ENCODE data around the gene SV2C. TPM values are rescaled to one million over a fixed set of nuclear protein-coding genes. Genes with fewer than 3 reads are reported as not detected.

The SV2C gene
- total RNA-seq, 1 experiment from 2014 or later: not detected

- ChIA-PET POLR2A (no interaction called here), CTCF (no interaction called here), RAD21 (ENCODE audit: low non-redundant PET in 1 of 2, low total read pairs in 2 of 2, uncharacterized antibody in 2 of 2, unreplicated experiment in 2 of 2) (no interaction called here)
- DNase-seq (ENCODE audit: low read depth, low spot score) (no peak), ATAC-seq (no peak)
- BruUV-seq (replicated peaks): no TSS peak
- Histone ChIP-seq H2AFZ (ENCODE audit: low read depth, low read length, poor library complexity, severe bottlenecking) (no peak overlapping the region), H3K4me3 (replicated peaks in 1 of 2; ENCODE audit: low read depth in 1 of 2, low read length in 2 of 2) (no peak overlapping the region), H3K9me3 (ENCODE audit: control insufficient read depth in 1 of 2, insufficient read depth in 1 of 2, low read depth in 1 of 2, low read length in 2 of 2) (no peaks in the 10 kb centered on the region), H3K9ac (ENCODE audit: low read length) (no peak overlapping the region), H3K79me2 (ENCODE audit: insufficient read depth, low read length) (no peaks in the 10 kb centered on the region), H3K27ac (ENCODE audit: low read depth, low read length) (no peak overlapping the region), H3K4me2 (ENCODE audit: low read length) (no peak overlapping the region), H4K20me1 (ENCODE audit: insufficient read depth) (no peaks in the 10 kb centered on the region), H3K27me3 (ENCODE audit: insufficient read depth, low read length) (peaks cover 8% of the 10 kb centered on the region), H3K4me1 (ENCODE audit: control insufficient read depth in 1 of 2, insufficient read depth in 2 of 2, low read length in 2 of 2) (no peaks in the 10 kb centered on the region), H3K9me2 (ENCODE audit: insufficient read depth) (no peaks in the 10 kb centered on the region), H3K36me3 (ENCODE audit: control insufficient read depth in 1 of 2, insufficient read depth in 2 of 2, low read length in 2 of 2) (no peaks in the 10 kb centered on the region)
- TF ChIP-seq RAD21 (IDR thresholded peaks at IDR 0.05; ENCODE audit: low read depth): no peak
- TF ChIP-seq ZNF274 (IDR thresholded peaks at IDR 0.05; ENCODE audit: low read depth, low read length): no peak
- TF ChIP-seq SIN3A (IDR thresholded peaks at IDR 0.05; ENCODE audit: low read depth): no peak
- no peak for TF ChIP-seq POLR2A (IDR thresholded peaks at IDR 0.05; ENCODE audit: borderline replicate concordance, extremely low read depth, insufficient read depth, insufficient read length)
- TF ChIP-seq CEBPB (IDR thresholded peaks at IDR 0.05; ENCODE audit: low read depth): no peak
- TF ChIP-seq, protein P1, sequence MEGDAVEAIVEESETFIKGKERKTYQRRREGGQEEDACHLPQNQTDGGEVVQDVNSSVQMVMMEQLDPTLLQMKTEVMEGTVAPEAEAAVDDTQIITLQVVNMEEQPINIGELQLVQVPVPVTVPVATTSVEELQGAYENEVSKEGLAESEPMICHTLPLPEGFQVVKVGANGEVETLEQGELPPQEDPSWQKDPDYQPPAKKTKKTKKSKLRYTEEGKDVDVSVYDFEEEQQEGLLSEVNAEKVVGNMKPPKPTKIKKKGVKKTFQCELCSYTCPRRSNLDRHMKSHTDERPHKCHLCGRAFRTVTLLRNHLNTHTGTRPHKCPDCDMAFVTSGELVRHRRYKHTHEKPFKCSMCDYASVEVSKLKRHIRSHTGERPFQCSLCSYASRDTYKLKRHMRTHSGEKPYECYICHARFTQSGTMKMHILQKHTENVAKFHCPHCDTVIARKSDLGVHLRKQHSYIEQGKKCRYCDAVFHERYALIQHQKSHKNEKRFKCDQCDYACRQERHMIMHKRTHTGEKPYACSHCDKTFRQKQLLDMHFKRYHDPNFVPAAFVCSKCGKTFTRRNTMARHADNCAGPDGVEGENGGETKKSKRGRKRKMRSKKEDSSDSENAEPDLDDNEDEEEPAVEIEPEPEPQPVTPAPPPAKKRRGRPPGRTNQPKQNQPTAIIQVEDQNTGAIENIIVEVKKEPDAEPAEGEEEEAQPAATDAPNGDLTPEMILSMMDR (IDR thresholded peaks at IDR 0.05 in 2 of 3, conservative IDR thresholded peaks at IDR 0.05 in 1 of 3; ENCODE audit: borderline replicate concordance in 1 of 3, insufficient read depth in 1 of 3, low read depth in 2 of 3, low read length in 2 of 3): no peak
- no peak for TF ChIP-seq SRF (IDR thresholded peaks at IDR 0.05; ENCODE audit: low read depth)
- TF ChIP-seq EZH2phosphoT487 (IDR thresholded peaks at IDR 0.05; ENCODE audit: borderline replicate concordance): no peak
- TF ChIP-seq EGR1 (IDR thresholded peaks at IDR 0.05; ENCODE audit: low read depth): no peak
- no peak for TF ChIP-seq TCF7L2 (IDR thresholded peaks at IDR 0.05; ENCODE audit: borderline replicate concordance, extremely low read depth, insufficient read depth, insufficient read length)
- TF ChIP-seq YY1 (IDR thresholded peaks at IDR 0.05; ENCODE audit: extremely low read depth, insufficient replicate concordance, low read depth, low read length): no peak
- TF ChIP-seq SP1 (IDR thresholded peaks at IDR 0.05; ENCODE audit: low read depth): no peak
- no peak for TF ChIP-seq JUND (IDR thresholded peaks at IDR 0.05)
- TF ChIP-seq REST (IDR thresholded peaks at IDR 0.05; ENCODE audit: low read depth): no peak
- no peak for TF ChIP-seq EZH2 (IDR thresholded peaks at IDR 0.05)
- no peak for TF ChIP-seq ZFX (IDR thresholded peaks at IDR 0.05)
- TF ChIP-seq ATF3 (IDR thresholded peaks at IDR 0.05): no peak
- TF ChIP-seq MAX (IDR thresholded peaks at IDR 0.05): no peak
- no peak for TF ChIP-seq ELF1 (IDR thresholded peaks at IDR 0.05; ENCODE audit: borderline replicate concordance, low read depth)
- intact Hi-C loops (cut with micrococcal nuclease): no loop called here
Measured at GRCh38 chr5:76274571-76274970, 191.4 kb downstream of the SV2C start.

All from HCT116 (cell line).